ENCODE data around the gene PRSS27.

Gene PRSS27

GRCh38 chr16:2708955-2709587 is 11.0 kb downstream of the PRSS27 start:
- no peak for DNase-seq (ENCODE audit: low read depth)

GRCh38 chr16:2708290-2708639 is 11.8 kb downstream of the PRSS27 start:
- DNase-seq (ENCODE audit: low read depth): no peak

- no peak for DNase-seq (ENCODE audit: low read depth)
Measured at GRCh38 chr16:2707368-2708289, 12.4 kb downstream of the PRSS27 start.

GRCh38 chr16:2706611-2707311 is 13.3 kb downstream of the PRSS27 start:
- no peak for DNase-seq (ENCODE audit: low read depth)

GRCh38 chr16:2706085-2706484 is 13.9 kb downstream of the PRSS27 start:
- DNase-seq (ENCODE audit: low read depth): no peak

- DNase-seq (ENCODE audit: low read depth): no peak
Measured at GRCh38 chr16:2705351-2705750, 14.7 kb downstream of the PRSS27 start.

- no peak for DNase-seq (ENCODE audit: low read depth)
Measured at GRCh38 chr16:2704983-2705275, 15.1 kb downstream of the PRSS27 start.

GRCh38 chr16:2704166-2704982 is 15.7 kb downstream of the PRSS27 start:
- DNase-seq (ENCODE audit: low read depth): no peak

- no peak for DNase-seq (ENCODE audit: low read depth)
Measured at GRCh38 chr16:2702871-2703745, 16.9 kb downstream of the PRSS27 start.

GRCh38 chr16:2702438-2702825 is 17.6 kb downstream of the PRSS27 start:
- no peak for DNase-seq (ENCODE audit: low read depth)

- DNase-seq (ENCODE audit: low read depth): no peak
Measured at GRCh38 chr16:2701713-2702437, 18.1 kb downstream of the PRSS27 start.

GRCh38 chr16:2701272-2701671 is 18.8 kb downstream of the PRSS27 start:
- no peak for DNase-seq (ENCODE audit: low read depth)

- no peak for DNase-seq (ENCODE audit: low read depth)
Measured at GRCh38 chr16:2700786-2701185, 19.2 kb downstream of the PRSS27 start.

GRCh38 chr16:2699791-2700600 is 20.0 kb downstream of the PRSS27 start:
- no peak for DNase-seq (ENCODE audit: low read depth)

GRCh38 chr16:2698965-2699750 is 20.9 kb downstream of the PRSS27 start:
- DNase-seq (ENCODE audit: low read depth): no peak

GRCh38 chr16:2698103-2698870 is 21.7 kb downstream of the PRSS27 start:
- no peak for DNase-seq (ENCODE audit: low read depth)

- DNase-seq (ENCODE audit: low read depth): no peak
Measured at GRCh38 chr16:2697401-2697948, 22.5 kb downstream of the PRSS27 start.
